GM18951 (cell line): ENCODE results near the gene KLHL18.

ENCODE experiments used
- POLR2A ChIP-seq: IDR thresholded peaks from 4 replicates; pipeline ENCODE4 v1.6.1; 2011; ENCODE audit warnings: mild to moderate bottlenecking; ENCODE audit not compliant: insufficient read length, insufficient read depth; ENCODE audit errors: extremely low read depth
- in situ Hi-C: fragments of 300-500 bp; cut with MboI; formaldehyde crosslinking; loops from one replicate; pipeline ENCODE4 v1.12.0; 2022; ENCODE audit warnings: low sequenced_read_pairs, mixed read lengths, inconsistent platforms; ENCODE audit not compliant: unreplicated experiment

Gene KLHL18

DNA sequence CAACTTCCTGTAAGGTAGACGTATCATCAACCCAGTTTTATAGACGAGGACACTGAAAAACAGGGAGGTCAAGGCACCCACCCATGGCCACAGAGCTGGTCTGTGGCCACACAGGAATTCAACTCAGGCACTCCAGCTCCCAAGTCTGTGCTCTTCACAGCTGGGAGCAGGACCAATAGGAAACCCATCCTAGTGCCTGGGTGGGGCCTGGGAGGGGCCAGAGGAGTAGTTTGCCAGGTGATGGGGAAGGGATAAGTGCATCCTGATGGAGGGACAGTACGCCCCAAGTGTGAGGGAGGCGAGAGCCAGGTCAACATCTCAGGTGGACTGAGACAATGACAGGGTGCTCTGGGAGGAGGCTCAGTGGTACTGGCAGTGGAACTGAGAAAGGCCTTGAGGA, 22.1 kb upstream of the KLHL18 start:
- TF ChIP-seq POLR2A, result no peak
- in situ Hi-C loops, result no loop called here

DNA sequence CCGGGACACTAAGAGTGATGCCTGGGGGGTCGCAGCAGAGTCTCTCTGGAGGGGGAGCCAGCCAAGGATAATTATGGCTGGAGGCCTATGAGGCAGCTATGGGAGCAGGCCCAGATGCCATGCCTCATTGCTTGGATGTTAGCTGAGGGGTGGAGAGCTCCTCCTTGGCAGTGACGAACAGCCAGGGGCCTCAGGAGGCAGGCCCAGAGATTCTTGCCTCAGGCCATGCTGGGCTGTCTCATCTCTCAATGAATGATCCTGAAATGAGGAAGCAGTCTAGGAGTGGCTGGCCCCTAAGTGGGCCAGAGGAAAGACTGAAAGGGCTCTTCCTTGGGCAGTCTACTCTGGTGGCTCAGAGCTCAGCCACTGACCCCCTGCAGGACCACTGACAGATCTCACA, 21.4 kb upstream of the KLHL18 start:
- in situ Hi-C loops, result no loop called here
- TF ChIP-seq POLR2A, result no peak

DNA sequence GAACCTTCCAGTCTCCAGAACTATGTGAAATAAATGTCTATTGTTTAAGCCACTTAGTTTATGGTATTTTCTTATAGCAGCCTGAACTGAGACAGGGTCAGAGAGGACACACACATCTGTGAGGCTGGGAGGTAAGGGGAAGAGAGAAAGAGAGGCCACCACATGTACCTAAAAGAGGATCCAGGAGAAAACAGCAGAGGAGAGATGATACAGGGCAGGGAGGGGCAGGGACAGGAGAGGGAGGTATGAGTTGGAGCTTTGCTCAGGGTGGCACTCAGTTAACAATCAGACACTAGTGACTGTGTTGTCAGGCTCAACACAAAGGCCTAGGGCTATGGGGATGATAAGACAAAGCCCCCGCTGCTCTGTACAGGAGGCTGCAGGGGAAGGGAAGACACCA, 17.7 kb upstream of the KLHL18 start:
- in situ Hi-C loops, result no loop called here
- no peak for TF ChIP-seq POLR2A

DNA sequence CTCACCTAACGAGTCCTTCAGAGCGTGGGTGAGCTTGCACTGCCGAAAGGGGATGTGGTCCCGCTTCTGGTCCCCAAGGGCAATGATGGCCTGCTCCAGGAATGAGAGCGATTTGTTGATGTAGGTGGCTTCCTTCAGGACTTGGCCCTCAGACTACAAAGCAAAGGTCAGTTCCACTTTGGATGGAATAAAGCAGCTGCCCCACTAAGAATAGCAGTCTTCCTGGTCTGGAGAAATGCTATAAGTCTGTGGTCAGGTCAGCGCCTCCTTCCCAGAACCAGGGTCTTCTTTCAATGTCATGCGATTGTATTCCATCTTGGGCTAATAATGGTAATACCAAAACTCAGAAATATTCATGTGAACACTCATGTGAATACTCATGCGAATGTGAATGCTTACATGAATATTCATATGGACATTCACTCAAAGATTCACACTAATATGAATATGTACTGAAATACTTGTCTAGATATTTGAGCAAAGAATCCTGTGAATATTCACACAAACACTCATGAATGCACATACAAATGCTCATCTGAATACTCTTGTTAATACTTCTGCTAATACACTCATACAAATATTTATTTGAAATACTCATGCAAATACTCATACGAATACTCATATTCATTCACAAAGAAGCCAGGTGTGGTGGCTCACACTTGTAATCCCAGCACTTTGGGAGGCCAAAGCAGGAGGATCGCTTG, 16.9 kb upstream of the KLHL18 start:
- TF ChIP-seq POLR2A, result no peak

DNA sequence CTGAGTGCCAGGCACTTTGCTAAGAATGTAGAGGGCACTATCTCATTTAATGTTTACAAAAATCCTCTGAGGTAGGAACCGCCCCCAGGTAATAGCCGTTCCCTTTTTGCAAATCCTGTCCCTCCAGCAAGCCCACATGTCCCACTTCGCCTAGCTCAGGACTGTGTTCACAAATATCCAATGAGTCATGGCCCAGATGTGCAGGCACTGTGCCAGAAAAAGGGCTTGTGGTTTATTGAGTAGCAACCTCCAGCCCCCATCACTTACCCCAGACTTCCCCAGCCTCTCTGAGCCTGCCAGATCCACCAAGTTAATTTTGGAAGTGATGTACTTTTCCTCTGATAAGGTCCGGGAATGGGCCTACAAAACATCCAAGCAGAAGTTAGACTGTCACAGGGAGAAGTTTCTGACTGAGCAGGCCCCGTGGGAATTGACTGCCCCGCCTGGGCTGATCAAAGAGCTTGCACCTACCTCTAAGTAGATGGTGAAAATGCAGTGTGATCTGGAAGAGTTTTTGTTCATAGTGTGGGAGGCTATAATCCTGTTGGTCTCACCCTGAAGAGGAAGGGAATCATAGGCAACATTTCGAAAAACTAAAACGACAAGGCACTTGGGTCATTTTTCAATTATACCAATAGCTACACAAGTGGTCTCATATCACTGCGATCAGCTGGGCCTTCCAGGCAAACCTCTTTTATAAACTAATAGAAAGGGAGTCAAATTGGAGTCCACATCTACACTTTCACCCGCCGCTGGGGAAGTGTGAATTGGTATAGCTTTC, 15.8 kb upstream of the KLHL18 start:
- in situ Hi-C loops, result no loop called here
- no peak for TF ChIP-seq POLR2A

More for the DNA sequence above, 16.9 kb upstream of the KLHL18 start:
- in situ Hi-C loops, result no loop called here

DNA sequence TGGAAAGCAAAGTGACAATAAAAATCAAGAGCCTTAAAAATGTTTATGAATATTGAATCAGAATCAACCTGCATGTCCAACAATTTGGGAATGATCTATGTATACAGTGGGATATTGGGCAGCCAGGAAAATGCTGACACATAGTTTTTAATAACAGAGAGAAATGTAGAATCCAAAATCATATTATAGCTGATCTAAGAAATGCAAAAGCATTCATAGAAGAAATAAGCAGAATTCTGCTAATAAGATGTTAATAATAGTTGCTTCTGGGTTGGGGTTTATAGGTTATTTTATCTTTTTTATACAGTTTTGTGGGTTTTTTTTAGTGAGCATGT, 15.3 kb upstream of the KLHL18 start:
- in situ Hi-C loops, result no loop called here

DNA sequence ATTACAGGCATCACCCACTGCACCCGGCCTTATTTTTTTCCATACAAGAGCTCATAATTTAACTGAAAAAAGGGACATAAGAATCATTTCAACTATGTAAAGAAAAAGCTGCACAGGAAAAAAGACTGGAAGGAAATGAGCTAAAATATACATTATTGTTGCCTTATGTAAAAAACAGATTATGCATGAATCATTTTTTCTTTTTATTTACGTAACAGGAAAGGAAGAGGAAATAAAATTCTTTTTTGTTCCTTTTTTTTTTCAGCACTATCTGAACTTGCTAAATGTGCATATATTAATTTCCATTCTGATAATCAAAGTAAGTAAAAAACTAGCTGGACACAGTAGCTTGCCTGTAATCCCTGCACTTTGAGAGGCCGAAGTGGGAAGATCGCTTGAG, 12.2 kb upstream of the KLHL18 start:
- in situ Hi-C loops, result no loop called here
- TF ChIP-seq POLR2A, result no peak

More for the DNA sequence above, 15.3 kb upstream of the KLHL18 start:
- no peak for TF ChIP-seq POLR2A

DNA sequence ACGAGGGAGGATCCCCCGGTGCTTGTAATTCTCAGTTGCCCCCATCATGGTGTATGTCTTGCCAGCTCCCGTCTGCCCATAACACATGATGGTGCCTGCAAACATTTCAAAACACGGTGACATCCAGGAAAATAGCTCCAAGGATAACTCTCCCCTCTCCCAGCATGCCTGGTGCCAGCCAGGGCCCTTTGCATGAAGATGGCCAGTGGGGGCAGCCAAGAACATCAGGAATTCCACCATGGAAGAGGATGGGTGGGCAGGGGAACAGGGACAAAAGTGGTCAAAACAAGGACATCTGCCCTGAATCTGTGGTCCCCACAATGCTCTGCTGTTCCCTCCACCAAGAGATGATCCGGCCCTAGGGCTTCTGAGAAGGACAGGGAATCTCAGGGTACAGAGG, 9.2 kb upstream of the KLHL18 start:
- TF ChIP-seq POLR2A, result no peak
- in situ Hi-C loops, result no loop called here

DNA sequence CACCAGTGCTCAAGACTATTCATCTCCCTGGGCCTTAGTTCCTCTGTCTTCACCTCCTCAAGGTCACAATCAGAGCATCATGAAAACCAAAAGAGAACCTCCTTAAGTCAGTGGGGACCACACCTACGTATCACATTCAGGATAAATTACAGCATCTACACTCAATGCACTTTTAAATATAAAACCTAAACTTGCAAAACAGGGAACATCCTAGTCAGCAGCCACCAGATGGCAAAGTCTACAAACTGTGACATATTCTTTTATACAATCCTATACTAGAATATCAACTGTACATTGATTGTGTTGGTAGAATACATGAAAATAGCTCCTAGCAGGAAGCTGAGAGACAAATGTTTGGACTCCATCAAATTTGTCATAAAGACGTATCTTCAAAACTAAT, 8.1 kb upstream of the KLHL18 start:
- TF ChIP-seq POLR2A, result no peak
- in situ Hi-C loops, result no loop called here

DNA sequence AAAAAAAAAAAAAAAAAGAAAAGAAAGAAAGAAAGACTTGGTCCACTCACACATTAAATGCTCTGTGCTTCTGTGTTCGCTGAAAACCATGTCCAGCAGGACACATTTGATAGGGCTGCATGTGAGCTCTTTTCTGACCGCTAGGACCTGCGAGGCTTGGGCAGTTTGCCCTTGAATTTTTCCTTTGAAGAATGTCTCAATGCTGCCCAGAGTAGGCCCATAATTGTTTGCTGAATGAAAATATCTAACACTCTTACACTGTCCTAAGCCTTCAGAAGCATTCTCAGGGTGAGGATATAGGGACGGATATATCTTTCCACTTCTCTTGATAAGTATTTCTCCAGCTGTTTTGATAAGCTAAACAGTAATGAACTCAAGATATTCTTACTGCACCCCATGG, 6.2 kb upstream of the KLHL18 start:
- no peak for TF ChIP-seq POLR2A
- in situ Hi-C loops, result no loop called here

DNA sequence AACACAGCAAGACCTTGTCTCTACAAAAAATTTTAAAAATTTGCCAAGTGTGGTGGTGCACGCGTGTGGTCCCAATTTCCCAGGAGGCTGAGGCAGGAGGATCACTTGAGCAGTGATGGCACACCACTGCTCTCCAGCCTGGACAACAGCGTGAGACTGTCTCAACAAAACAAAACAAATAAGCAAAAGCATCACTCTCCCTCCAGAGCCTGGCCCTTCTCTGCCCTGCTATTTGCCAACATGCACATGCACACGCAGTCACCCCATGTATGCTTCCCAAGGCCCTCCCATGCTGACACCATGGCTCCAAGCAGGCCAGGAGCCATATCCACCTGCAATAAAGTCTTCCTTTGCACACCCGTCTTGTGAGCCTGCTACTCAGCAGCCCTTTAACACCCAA, 2.2 kb upstream of the KLHL18 start:
- in situ Hi-C loops, result no loop called here
- TF ChIP-seq POLR2A, result no peak

DNA sequence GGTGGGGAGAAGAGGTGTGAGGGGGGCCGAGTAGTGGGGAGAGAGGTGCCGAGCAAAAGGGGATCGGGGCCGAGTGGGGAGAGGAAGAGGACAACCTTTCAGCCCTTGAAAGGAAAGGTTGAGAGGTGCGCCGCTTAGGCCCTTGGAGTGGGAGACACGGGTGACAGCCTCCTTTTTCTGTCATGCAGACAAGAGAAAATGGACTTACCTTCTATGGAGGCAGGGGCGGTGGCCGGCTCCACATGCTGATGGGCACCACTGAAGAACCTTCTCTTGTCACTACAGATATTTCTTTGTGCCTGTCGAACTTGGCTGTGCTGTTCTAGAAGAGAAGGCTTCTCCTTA, 421 bp downstream of the KLHL18 start:
- TF ChIP-seq POLR2A, result no peak
- in situ Hi-C loops, result no loop called here

DNA sequence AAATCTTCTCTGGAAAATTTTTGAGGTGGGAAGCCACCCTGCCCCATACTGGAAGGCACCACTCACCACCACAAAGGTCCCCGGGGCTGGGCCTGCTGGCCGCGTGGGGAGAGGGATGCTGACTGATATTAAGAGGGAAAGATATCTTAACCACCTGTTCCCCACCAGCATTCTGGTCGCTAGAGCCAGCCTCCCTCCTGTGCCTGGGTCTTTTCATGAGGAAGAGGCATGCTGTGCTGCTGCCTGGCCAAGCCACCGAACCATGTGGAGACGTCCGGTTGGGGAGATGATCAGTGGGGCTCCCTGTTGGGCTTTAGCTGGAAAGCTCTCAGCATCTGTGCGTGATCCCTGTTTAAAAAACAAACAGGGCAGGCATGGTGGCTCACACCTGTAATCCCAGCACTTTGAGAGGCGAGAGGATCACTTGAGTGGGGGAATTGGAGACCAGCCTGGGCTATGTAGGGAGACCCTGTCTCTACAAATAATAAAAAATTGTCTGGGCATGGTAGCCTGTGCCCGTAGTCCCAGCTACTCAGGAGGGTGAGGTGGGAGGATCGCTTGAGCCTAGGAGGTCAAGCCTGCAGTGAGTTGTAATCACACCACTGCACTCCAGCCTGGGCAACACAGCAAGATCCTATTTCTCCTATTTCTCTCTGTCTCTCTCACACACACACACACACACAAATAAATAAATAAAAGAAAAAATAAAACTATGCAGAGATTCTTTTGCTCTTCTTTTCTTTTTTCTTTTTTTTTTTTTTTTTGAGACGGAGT, 1.0 kb downstream of the KLHL18 start:
- TF ChIP-seq POLR2A, result peak; percentile 28
- in situ Hi-C loops, result no loop called here
